Ammon's horn (tissue), 1 donor: Measurements from ENCODE around the gene LOXL1.
"Not testable (repeated sequence)": the region's sequence is repeated elsewhere in the genome, so short reads cannot be mapped to it uniquely, and the experiment has no call there.

Source experiments
- DNase-seq: peaks from one replicate; pipeline ENCODE4 v3.0.0-alpha.2; 2016; ENCODE audit warnings: low spot score

The LOXL1 gene

GRCh38 chr15:73954188-73955145 lies 28.2 kb downstream of the LOXL1 start:
- DNase-seq: no peak

GRCh38 chr15:73955326-73955725 lies 29.1 kb downstream of the LOXL1 start:
- no peak for DNase-seq

- DNase-seq: no peak
Measured at GRCh38 chr15:73955861-73956742, 29.8 kb downstream of the LOXL1 start.

- DNase-seq: no peak
Measured at GRCh38 chr15:73956743-73957135, 30.5 kb downstream of the LOXL1 start.

- no peak for DNase-seq
Measured at GRCh38 chr15:73957276-73957675, 31.0 kb downstream of the LOXL1 start.

GRCh38 chr15:73957785-73958184 lies 31.5 kb downstream of the LOXL1 start:
- no peak for DNase-seq

GRCh38 chr15:73959012-73959581 lies 32.8 kb downstream of the LOXL1 start:
- no peak for DNase-seq

GRCh38 chr15:73959801-73960200 lies 33.5 kb downstream of the LOXL1 start:
- DNase-seq: no peak

GRCh38 chr15:73960472-73961070 lies 34.3 kb downstream of the LOXL1 start:
- DNase-seq: not testable (repeated sequence)

- peak; percentile 40 for DNase-seq
Measured at GRCh38 chr15:73962433-73962832, 36.2 kb downstream of the LOXL1 start.

GRCh38 chr15:73964736-73965093 lies 38.5 kb downstream of the LOXL1 start:
- peak; percentile 79 for DNase-seq

GRCh38 chr15:73965094-73965757 lies 39.0 kb downstream of the LOXL1 start:
- DNase-seq: no peak

GRCh38 chr15:73965758-73966113 lies 39.5 kb downstream of the LOXL1 start:
- DNase-seq: no peak

- DNase-seq: no peak
Measured at GRCh38 chr15:73968461-73968860, 42.2 kb downstream of the LOXL1 start.

GRCh38 chr15:73969151-73969759 lies 43.0 kb downstream of the LOXL1 start:
- DNase-seq: no peak

- DNase-seq: peak; percentile 87
Measured at GRCh38 chr15:73972984-73973682, 46.9 kb downstream of the LOXL1 start.

- not testable (repeated sequence) for DNase-seq
Measured at GRCh38 chr15:73973683-73974200, 47.5 kb downstream of the LOXL1 start.

- not testable (repeated sequence) for DNase-seq
Measured at GRCh38 chr15:73975440-73976125, 49.3 kb downstream of the LOXL1 start.

- no peak for DNase-seq
Measured at GRCh38 chr15:73978896-73979295, 52.6 kb downstream of the LOXL1 start.

- no peak for DNase-seq
Measured at GRCh38 chr15:73979636-73980035, 53.4 kb downstream of the LOXL1 start.
